Measurements from ENCODE around the gene STK11IP. TPM values are rescaled to one million over a fixed set of nuclear protein-coding genes. Genes with fewer than 3 reads are reported as not detected.

STK11IP gene
- total and polyA plus RNA-seq, 2 of the 4 experiments (the other 2 are of a cell fraction) = 14.5 to 19.7 TPM

DNA sequence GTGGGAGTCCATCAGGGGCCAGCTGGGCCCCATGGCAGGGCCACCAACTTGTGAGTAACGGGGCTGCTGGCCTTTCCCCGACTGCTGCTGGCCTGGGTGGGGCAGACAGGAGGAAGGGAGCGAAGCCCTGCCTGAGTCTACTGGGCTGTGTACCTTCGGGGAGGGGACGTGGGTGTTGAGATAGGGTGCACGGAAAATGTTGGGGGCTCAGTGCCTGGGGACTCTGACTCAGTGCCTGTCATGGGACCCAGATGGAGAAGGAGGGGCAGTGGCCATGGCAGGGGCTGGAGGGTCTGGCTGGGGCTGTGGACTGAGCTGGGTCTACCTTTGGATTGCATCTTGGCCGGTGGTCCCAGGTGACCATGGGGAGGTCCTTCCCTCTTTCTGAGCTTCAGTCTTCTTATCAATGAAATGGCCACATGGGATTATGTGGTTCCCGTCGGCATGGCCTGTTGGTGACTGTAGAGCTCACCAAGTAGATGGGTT lies 33.8 kb downstream of the STK11IP start:
- Histone ChIP-seq H2BK20ac (ENCODE audit: low read depth, low read length) (no peak overlapping the region), H3K14ac (replicated peaks; ENCODE audit: low read depth, low read length) (no peak overlapping the region), H3K4me1 (ENCODE audit: control insufficient read depth, insufficient read depth, low read length) (no peaks in the 10 kb centered on the region; the same call in none of the 2 replicates), H2BK5ac (ENCODE audit: low read depth, low read length, poor library complexity, severe bottlenecking) (no peak overlapping the region), H3K9ac (ENCODE audit: low read depth, low read length) (no peak overlapping the region), H2BK15ac (ENCODE audit: low read depth, low read length) (no peak overlapping the region), H3K36me3 (ENCODE audit: control insufficient read depth, insufficient read depth, low read length) (peaks cover 5% of the 10 kb centered on the region; the same call in 1 of the 2 replicates), H3K56ac (ENCODE audit: extremely low read depth, insufficient read depth, low read length) (no peak overlapping the region), H4K5ac (ENCODE audit: low read depth, low read length) (no peak overlapping the region), H3K4me3 (ENCODE audit: insufficient read depth, low read depth, low read length) (no peak overlapping the region), H3K27me3 (ENCODE audit: control insufficient read depth, insufficient read depth, low read length) (peaks cover 7% of the 10 kb centered on the region), H3K79me1 (ENCODE audit: low read depth in 1 of 2, low read length in 2 of 2) (no peaks in the 10 kb centered on the region), H2AFZ (replicated peaks; ENCODE audit: low read length, poor library complexity) (no peak overlapping the region), H3K23ac (ENCODE audit: low read depth, low read length) (no peak overlapping the region), H4K20me1 (ENCODE audit: insufficient read depth, low read length) (no peaks in the 10 kb centered on the region; the same call in none of the 2 replicates), H3K27ac (ENCODE audit: insufficient read depth, low read length) (no peak overlapping the region), H3K9me3 (ENCODE audit: control insufficient read depth, insufficient read depth, low read length) (no peaks in the 10 kb centered on the region), H3K18ac (ENCODE audit: low read depth, low read length) (no peak overlapping the region), H3K9me1 (ENCODE audit: insufficient read depth, low read length) (no peaks in the 10 kb centered on the region), H3K4me2 (ENCODE audit: low read depth, low read length) (no peak overlapping the region), H3K4ac (ENCODE audit: low read depth, low read length) (no peak overlapping the region), H4K8ac (ENCODE audit: low read depth in 2 of 2, low read length in 2 of 2) (no peak overlapping the region), H4K91ac (ENCODE audit: insufficient read depth, low read depth, low read length) (no peak overlapping the region), H2BK120ac (ENCODE audit: low read depth, low read length) (no peak overlapping the region), H2AK5ac (ENCODE audit: low read depth, low read length) (no peak overlapping the region), H2AK9ac (replicated peaks; ENCODE audit: low read depth, low read length, poor library complexity) (no peak overlapping the region)
- DNase-seq (no peak), ATAC-seq (ENCODE audit: low read depth) (no peak)
- 93% methylated on average over 3 of the region's 9 CpGs; no CpG with 5 or more reads in 1 of the 2 experiments for WGBS, 2 experiments (ENCODE audit: extremely low coverage in 2 of 2, insufficient read length in 1 of 2)
- intact Hi-C loops (cut with micrococcal nuclease) = no loop called here
- in situ Hi-C loops (cut with MboI; ENCODE audit: low sequenced_read_pairs) = no loop called here
- dilution Hi-C loops (cut with HindIII; ENCODE audit: low sequenced_read_pairs, unreplicated experiment) = no loop called here
- TF ChIP-seq MXI1 (IDR thresholded peaks at IDR 0.05; ENCODE audit: borderline replicate concordance, low read depth, low read length) (no peak), CEBPB (IDR thresholded peaks at IDR 0.05; ENCODE audit: low read depth, low read length) (no peak), RFX5 (IDR thresholded peaks at IDR 0.05; ENCODE audit: low read depth, low read length) (no peak), CHD1 (IDR thresholded peaks at IDR 0.05; ENCODE audit: low read depth, low read length) (no peak), MAZ (IDR thresholded peaks at IDR 0.05; ENCODE audit: borderline replicate concordance, low read depth, low read length) (no peak), NFE2L2 (IDR thresholded peaks at IDR 0.05; ENCODE audit: low read depth, low read length) (no peak), POLR2A (IDR thresholded peaks at IDR 0.05; ENCODE audit: low read depth, low read length) (no peak), RCOR1 (IDR thresholded peaks at IDR 0.05; ENCODE audit: insufficient replicate concordance, low read length) (no peak)
- TF ChIP-seq, protein P1, sequence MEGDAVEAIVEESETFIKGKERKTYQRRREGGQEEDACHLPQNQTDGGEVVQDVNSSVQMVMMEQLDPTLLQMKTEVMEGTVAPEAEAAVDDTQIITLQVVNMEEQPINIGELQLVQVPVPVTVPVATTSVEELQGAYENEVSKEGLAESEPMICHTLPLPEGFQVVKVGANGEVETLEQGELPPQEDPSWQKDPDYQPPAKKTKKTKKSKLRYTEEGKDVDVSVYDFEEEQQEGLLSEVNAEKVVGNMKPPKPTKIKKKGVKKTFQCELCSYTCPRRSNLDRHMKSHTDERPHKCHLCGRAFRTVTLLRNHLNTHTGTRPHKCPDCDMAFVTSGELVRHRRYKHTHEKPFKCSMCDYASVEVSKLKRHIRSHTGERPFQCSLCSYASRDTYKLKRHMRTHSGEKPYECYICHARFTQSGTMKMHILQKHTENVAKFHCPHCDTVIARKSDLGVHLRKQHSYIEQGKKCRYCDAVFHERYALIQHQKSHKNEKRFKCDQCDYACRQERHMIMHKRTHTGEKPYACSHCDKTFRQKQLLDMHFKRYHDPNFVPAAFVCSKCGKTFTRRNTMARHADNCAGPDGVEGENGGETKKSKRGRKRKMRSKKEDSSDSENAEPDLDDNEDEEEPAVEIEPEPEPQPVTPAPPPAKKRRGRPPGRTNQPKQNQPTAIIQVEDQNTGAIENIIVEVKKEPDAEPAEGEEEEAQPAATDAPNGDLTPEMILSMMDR (conservative IDR thresholded peaks at IDR 0.05; ENCODE audit: low read depth, low read length) = no peak
- no TSS peak for BruUV-seq (replicated peaks)
- POLR2A ChIA-PET (ENCODE audit: unreplicated experiment) = no interaction called here
- CTCF ChIA-PET = no interaction called here

Measured in IMR-90 (cell line).